Uterus (tissue), 2 donors: Measurements from ENCODE around the gene POGK.

Source experiments
- POLR2A ChIP-seq, 2 donors: fragments of 450-650 bp; IDR thresholded peaks; one replicate each; pipeline ENCODE4 v1.6.1; 2016; ENCODE audit warnings: antibody characterized with exemption in 2 of 2, mild to moderate bottlenecking in 1 of 2, moderate library complexity in 1 of 2
- TF ChIP-seq, protein P1 (sequence below), 4 experiments: fragments of 200-600 bp in 2 of 4; fragments of 450-650 bp in 2 of 4; sonication (generic) in 2 of 4; IDR thresholded peaks; one replicate each; pipeline ENCODE4 v1.5.1; 2016 to 2019; ENCODE audit warnings: antibody characterized with exemption in 4 of 4, mild to moderate bottlenecking in 2 of 4, moderate library complexity in 1 of 4

DNA sequence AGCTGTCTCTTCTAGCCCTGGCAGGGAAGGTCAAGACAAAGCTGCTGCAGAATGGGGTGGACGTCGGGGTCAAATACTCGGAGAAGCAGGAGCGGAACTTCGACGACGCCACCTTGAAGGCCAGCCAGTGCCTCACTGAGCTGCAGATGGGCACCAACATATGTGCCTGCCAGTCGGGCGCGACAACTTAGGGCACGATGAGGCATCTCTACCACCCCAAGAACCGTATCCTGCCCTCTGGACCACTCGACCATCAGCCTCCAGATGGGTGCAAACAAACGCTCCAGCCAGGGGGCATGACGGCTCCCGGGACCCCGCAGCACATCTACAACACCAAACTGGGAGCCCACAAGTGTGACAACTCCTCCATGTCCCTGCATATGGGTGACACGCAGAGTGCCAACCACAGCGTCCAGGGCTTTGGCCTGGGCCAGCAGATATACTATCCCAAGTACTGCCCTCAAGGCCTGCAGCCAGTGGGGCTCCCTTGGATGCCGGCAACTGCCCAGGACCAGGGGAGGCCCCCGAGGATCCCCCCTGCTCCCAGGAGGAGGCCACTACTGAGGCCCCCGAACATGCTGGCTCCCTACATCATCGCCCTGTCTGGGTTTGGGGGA lies 42.5 kb upstream of the POGK start:
- TF ChIP-seq, protein P1, sequence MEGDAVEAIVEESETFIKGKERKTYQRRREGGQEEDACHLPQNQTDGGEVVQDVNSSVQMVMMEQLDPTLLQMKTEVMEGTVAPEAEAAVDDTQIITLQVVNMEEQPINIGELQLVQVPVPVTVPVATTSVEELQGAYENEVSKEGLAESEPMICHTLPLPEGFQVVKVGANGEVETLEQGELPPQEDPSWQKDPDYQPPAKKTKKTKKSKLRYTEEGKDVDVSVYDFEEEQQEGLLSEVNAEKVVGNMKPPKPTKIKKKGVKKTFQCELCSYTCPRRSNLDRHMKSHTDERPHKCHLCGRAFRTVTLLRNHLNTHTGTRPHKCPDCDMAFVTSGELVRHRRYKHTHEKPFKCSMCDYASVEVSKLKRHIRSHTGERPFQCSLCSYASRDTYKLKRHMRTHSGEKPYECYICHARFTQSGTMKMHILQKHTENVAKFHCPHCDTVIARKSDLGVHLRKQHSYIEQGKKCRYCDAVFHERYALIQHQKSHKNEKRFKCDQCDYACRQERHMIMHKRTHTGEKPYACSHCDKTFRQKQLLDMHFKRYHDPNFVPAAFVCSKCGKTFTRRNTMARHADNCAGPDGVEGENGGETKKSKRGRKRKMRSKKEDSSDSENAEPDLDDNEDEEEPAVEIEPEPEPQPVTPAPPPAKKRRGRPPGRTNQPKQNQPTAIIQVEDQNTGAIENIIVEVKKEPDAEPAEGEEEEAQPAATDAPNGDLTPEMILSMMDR (IDR thresholded peaks at IDR 0.05) = no peak
- no peak for TF ChIP-seq POLR2A (IDR thresholded peaks at IDR 0.05)
